Endothelial cell of hepatic sinusoid (primary cell): ENCODE measurements around the gene MORC1.
"Not testable (repeated sequence)": the region's sequence is repeated elsewhere in the genome, so short reads cannot be mapped to it uniquely, and the experiment has no call there.

Experiments used
- in situ Hi-C: cut with HindIII; loops from 2 replicates; pipeline ENCODE4 v1.10.0; 2017; ENCODE audit warnings: low sequenced_read_pairs

The MORC1 gene

DNA sequence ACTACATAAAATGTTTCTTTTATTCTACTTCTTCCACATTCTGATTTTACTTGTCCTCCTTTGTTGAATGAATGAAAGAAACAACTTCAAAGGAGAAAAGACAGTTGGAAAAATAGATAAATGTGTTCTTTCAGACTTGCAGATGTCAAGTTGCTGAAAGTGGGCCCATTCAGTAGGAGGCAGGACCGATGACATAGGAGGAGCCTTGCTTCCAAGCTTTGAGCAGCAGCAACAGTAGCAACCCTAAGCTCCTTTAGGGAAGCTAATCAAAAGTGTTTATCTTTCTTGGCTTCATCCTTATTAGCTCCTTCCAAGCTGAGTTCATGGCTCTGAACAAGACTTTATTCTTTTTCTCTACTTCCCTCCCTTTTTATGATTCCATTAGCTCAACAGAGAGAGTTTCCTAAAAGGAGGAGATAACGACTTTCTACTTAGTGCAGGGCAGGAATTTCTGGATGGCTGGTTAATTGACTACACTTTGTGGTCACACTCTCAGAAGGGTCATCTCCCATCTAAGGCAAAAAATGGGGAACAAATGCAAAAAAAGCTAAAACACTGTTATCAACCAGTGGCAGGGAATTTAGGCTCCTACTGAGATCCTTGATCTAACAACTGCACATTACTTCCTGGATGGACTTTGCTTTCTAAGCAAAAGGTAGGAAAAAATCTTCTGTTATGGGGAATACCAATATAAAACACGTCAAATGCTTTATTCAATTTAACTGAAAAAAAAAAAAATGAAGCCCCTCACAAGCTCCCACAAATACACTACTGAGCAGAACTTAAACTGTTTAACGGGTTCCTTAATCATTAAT lies 4.8 kb downstream of the MORC1 start:
- in situ Hi-C loops: no loop called here

GRCh38 chr3:109109574-109109973 lies 8.4 kb downstream of the MORC1 start:
- in situ Hi-C loops: no loop called here

DNA sequence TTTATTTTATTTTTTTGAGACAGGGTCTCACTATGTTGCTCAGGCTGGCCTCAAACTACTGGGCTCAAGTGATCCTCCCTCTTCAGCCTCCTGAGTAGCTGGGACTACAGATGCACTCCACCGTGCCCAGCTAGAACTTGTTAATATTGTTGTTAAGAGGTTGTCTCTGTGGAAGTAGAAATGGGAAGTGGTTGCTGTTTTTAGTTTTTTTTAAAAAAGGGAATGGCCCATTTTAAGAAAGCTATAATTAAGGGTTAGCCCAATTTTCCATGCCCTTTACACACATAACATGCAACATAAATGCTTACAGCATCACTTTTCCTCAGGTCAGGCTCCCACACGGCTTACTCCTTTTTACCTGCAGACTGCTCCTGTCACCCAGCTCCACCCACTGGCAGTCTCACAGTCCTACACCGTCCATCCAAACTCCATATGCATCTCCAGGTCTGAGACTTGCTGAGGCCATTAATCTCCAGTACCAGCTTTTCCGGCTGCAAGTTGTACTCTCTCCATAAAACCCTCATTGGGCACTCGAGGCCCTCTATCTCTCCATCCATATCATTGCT lies 19.8 kb downstream of the MORC1 start:
- in situ Hi-C loops: no loop called here

- in situ Hi-C loops: no loop called here
Observed at GRCh38 chr3:109095166-109095565, 22.8 kb downstream of the MORC1 start.

- in situ Hi-C loops: no loop called here
Observed at GRCh38 chr3:109093561-109093960, 24.4 kb downstream of the MORC1 start.

DNA sequence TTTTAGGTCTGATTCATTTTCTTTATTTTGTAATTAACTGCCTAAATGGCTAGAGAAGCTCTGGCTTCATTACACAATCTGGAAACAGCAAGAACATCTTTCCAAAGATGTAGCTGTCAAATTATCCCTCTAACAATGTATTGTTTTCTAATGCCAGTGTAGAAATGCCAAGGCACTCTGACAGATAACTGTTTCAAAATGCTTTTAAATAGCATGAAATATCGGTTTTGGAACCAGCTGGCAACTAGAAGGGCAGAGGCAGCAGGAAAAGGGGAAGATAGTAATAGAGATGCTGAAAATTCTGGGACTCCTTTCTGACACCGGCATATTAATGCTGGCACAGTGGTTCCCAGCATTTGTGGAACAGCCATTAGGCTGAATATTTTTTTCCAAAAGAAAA lies 26.1 kb downstream of the MORC1 start:
- in situ Hi-C loops: no loop called here

GRCh38 chr3:109089265-109089664 lies 28.7 kb downstream of the MORC1 start:
- in situ Hi-C loops: no loop called here

GRCh38 chr3:109081746-109082510 lies 36.0 kb downstream of the MORC1 start:
- in situ Hi-C loops: no loop called here

DNA sequence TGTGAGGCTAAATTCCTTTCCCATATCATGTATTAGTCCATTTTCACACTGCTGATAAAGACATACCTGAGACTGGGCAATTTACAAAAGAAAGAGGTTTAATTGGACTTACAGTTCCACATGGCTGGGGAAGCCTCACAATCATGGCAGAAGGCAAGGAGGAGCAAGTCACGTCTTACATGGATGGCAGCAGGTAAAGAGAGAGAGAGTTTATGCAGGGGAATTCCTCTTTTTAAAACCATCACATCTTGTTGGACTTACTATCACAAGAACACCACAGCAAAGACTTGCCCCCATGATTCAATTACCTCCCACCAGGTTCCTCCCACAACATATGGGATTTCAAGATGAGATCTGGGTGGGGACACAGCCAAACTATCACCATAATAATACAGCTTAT lies 37.8 kb downstream of the MORC1 start:
- in situ Hi-C loops: not testable (repeated sequence)

GRCh38 chr3:109073116-109073515 lies 44.8 kb downstream of the MORC1 start:
- in situ Hi-C loops: no loop called here

GRCh38 chr3:109072194-109072593 lies 45.7 kb downstream of the MORC1 start:
- in situ Hi-C loops: no loop called here

- in situ Hi-C loops: no loop called here
Observed at GRCh38 chr3:109071350-109072142, 46.4 kb downstream of the MORC1 start.

DNA sequence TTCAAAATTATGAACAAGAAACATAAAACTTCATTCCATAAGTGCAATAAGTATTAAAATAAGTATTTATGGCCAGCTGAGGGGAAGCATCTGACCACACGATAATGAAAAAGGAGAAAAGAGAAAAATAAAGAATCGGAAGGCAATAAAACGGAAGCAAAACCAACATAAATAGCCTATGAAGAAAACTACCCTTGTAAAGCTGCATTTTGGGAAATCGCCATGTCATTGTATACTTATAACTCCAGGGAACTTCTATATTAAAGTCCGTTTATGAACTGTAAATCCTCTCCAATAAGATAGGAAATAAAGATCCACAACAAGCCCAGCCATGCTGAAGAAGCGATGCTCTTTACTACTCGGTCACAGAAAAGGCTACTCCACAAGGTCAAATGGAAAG lies 47.7 kb downstream of the MORC1 start:
- in situ Hi-C loops: no loop called here

- in situ Hi-C loops: no loop called here
Observed at GRCh38 chr3:109066864-109067263, 51.1 kb downstream of the MORC1 start.

- in situ Hi-C loops: no loop called here
Observed at GRCh38 chr3:109059264-109059663, 58.7 kb downstream of the MORC1 start.

DNA sequence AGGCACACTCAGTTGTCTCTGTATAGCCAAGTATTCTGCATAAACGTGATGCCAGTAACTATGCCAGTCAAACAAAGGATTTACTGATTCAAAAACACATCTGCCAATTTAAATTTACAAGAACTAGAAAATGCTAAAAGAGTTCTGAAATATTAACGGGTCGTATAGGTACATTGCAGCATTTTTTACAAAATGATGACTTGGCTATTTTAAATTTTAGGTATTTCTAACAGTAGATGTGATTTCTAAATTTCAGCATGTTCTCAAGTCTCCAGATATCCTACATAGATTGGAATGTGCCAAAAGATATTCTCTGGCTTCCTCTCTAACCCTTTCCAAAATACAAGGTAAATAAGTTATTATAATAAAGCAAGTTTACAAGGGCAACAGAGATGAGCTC lies 60.3 kb downstream of the MORC1 start:
- in situ Hi-C loops: no loop called here

DNA sequence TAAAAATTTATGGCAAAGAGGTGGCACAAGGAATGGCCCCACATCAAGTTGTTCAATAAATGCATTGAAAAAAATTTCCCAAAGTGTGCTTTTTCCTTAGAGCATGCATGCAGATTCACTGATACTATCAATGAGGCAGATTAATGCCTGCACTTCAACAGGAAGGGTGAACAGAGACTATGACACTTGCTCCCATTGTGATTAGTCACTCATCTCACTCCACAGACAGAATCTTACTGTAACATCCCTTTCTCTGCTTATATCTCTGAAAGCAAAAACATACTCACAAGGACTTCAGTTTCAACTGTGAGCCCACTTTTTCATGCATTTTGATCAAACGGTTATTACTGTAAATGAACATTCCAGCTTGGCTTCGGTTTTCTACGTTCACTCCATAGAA lies 60.9 kb downstream of the MORC1 start:
- in situ Hi-C loops: no loop called here

DNA sequence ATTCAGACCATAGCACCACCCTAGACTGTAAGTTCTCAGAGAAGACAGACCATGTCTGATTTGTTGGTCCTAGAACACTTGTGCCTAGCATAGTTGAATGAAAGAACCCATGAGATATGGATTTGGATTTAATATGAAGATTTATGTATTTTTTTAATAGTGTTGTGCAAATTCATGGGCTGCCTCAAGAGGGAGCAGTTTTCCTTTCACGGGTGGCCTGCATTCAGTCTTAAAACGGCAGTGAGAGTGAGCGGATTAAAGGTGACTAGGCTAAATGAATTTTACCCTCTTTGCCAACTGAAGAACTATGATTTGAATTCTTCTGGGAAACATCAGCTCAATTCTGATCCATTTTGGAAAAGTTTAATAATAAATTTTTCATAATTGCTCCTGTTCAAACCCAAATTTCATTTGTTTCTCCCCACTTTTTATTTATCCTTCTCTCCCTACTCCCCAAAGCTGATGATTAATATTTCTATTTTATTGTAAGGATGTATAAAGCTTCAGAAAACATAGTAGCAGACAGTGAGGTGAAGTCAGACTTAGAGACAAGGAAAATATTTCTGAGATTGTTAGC lies 67.3 kb downstream of the MORC1 start:
- in situ Hi-C loops: no loop called here

- in situ Hi-C loops: no loop called here
Observed at GRCh38 chr3:109047366-109047765, 70.6 kb downstream of the MORC1 start.

GRCh38 chr3:109045271-109046040 lies 72.5 kb downstream of the MORC1 start:
- in situ Hi-C loops: no loop called here
